SKM-1 (cell line): ENCODE measurements around the gene STARD10.
"Not testable (repeated sequence)": the region's sequence is repeated elsewhere in the genome, so short reads cannot be mapped to it uniquely, and the experiment has no call there.

Experiments used
- DNase-seq: peaks from one replicate; lab custom pipeline; 2025; ENCODE audit not compliant: unreplicated experiment; lab: John Stamatoyannopoulos, UW

STARD10 gene

DNA sequence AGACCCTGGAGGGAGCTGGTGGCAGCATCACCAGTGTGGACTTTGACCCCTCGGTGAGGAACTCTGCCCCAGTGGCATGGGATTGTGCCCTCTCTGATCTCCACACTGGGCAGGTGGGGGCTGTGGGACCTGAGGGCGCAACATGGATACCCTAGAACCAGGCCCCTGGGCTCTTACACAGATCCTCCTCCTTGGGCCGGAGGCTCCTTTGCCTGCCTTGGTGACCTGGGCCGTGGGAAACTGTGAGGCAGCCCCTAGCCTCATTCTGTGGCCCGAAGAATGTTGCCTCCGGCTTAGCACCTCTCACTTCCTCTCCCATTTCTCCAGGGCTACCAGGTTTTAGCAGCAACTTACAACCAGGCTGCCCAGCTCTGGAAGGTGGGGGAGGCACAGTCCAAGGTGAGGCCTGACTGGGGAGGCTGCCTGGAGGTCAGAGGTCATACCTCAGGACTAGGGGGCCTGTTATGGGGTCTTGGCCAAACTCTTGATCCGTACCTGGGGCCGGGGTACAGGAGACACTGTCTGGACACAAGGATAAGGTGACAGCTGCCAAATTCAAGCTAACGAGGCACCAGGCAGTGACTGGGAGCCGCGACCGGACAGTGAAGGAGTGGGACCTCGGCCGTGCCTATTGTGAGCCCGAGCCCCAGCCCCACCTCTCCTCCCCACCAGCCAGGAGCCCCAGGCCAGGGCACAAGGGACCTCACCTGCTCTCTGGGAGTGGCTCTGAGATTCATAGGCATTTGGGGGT, 32.5 kb upstream of the STARD10 start:
- no peak for DNase-seq

DNA sequence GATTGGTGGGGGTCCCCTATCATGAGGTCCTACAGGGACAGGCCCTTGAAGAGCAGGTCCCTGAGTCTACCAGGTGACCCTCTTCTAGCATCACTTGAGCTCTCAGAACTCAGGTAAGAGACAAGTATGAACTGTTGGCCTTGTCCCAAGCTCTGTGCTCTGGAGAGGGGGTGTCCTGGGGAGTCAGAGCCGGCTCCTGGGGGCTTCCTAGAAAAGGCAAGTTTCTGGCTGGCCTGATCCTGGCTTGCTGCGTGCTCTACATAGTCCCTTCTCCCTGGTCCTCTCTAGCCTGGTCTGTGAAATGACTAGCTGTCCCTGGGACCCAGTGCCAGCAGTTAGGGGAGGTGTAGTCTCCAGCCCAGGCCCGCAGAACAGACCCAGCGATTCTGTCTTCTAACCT, 31.8 kb upstream of the STARD10 start:
- DNase-seq, result no peak

- DNase-seq, result no peak
Observed at GRCh38 chr11:72824811-72825505, 31.1 kb upstream of the STARD10 start.

- no peak for DNase-seq
Observed at GRCh38 chr11:72824020-72824419, 30.2 kb upstream of the STARD10 start.

DNA sequence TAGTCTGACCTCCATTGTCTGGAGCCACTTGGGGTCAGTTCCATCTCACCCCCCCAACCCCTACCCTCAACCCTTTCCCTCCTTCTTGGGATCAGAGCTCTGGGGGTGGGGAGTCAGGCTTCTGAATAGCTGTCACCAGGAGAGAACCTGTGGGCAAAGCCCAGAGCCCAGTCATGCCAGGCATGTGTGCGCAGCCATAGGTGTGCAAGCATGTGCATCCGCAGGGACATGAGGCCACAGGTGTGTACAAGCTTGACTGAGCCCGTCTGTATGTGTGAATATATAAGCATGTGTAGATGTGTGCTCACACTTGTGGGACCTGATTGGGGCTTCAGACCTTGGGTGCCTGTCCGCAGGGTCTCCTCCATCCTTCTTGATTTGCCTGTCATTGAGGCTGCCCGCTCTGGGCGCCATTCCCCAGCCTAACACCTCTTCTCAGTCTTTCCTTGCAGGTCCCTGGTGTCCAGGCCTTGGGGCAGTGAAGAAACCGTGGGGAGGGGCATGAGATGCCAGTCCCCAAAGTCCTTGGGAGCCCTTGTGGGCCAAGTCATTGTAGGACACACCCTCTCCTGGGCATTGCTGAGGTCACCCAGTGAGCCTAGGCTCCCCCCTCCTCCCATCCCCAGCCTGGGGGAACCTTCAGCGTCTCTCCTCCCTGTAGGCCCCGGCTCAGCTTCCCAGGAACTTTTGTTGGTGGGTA, 29.4 kb upstream of the STARD10 start:
- no peak for DNase-seq

DNA sequence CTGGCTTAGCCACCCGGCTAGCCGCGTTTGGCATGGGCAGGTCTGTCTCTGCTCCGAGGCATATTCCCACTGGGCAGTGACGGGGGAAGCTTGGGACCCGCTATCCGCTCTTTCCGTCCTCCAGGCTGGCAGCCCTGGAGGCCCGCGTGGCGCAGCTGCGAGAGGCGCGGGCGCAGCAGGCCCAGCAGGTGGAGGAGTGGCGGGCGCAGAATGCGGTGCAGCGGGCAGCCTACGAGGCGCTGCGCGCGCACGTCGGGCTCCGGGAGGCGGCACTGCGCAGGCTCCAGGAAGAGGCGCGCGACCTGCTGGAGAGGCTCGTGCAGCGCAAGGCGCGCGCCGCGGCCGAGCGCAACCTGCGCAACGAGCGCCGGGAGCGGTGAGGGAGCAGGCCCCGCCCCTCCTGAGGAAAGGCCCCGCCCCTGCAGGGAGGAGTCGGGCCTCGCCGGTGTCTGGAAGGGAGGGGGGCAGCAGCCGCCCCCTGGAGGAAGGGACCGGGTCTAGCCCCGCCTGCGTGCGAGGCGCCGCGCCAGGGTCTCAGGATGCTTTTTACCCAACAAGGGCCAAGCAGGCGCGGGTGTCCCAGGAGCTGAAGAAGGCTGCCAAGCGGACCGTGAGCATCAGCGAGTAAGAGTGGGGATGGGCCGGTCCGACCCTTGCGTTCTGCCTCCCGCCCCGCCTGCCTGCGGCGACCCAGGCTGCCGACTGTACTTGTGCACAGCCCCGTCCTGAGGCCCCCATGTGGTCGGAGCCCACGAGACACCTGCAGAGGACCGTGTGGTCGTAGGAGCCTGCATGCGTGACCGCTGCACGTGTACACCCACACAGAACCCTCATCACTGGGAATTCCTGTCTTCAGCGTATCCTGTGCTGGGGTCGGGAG, 28.3 kb upstream of the STARD10 start:
- no peak for DNase-seq

DNA sequence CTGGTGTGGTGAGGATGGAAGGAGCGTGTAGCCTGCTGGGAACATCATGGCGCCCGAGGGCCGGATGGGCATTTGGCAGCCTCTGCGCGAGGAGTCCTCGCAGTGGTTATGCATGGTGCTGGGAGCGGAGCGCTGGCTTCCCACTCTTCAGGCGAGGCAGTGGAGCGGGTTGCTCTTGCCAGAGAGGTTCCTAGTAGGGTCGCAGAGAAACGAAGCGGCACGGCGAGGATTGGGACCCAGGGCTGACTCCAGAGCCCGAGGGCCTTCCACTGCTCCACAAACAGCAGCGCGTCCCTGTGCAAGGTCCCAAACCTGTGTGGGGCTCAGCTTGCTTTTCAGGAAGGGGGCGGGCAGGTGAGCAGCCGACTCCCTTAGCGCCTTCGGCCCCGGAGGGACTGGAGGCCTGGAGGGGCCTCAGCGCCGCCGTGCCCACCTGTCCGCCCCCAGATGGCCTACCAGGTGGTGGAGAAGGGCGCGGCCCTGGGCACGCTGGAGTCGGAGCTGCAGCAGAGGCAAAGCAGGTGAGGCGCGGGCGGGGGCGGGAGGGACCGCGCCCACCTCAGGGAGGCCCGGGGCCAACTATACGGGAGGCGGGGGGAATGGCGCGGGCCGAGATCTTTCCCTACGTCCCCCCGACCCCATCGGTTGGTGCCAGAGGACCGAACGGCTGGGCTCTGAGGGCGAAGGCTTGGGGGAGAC, 27.5 kb upstream of the STARD10 start:
- no peak for DNase-seq

- no peak for DNase-seq
Observed at GRCh38 chr11:72820439-72821139, 26.7 kb upstream of the STARD10 start.

DNA sequence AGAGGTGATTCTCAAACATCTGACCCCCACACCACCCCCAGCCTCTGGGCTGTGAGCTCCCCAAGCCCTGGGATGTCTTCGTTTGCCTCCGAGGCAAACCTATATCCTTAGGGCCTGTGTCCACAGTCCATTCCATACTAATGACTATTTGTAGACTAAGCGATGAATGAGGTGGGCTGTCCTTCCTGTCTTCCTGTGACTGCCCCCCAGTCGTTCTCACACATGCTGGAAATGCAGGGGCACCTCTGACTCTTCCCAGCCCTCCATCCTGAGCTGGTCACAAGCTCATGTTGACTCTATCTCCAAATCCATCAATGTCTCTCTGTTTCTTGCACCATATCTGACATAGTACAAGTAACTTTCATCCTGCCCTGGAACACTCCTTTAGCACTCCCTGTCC, 25.1 kb upstream of the STARD10 start:
- DNase-seq, result no peak

DNA sequence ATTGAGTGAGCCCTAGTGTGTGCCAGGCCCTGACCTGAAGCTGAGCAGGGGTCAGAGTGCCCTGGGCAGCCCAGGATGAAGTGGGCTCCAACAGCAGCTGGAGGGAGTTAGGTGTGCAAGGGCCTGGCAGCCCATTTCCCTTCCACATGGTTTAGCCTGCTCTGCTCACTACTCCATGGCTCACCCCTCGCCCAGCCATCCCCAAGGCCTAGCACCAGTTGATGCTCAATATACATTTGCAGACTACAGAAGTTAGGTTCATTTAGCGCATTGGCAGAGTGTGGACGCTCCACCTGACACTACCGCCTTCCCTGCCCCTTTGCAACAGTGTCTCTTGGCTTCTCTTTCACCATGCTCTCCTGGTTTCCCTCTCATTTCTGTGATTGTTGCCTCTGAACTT, 24.1 kb upstream of the STARD10 start:
- no peak for DNase-seq

- DNase-seq, result no peak
Observed at GRCh38 chr11:72816404-72816990, 22.6 kb upstream of the STARD10 start.

DNA sequence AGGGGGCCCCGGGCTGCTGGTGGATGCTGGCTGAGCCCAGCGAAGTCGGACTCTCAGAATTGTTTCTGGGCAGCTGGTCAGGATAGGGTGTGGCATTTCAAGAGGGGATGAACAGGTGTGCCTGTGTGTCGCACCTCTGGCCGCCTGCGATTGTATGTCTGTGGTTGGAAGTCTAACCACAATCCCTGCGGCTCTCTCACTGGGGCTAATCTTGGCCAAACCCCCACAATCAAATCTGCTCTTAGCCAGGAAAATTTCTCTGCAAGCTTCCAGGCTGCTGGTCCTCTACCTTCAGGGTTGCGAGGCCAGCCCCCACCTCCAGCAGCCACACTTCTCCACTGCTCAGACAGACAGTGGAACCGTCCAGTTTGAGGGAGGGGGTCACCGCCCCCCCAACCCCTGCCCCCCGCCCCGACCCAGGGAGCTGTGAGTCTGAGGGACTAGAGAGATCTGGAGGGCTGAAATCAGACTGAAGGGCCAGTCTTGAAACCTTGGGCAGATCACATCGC, 21.3 kb upstream of the STARD10 start:
- no peak for DNase-seq

GRCh38 chr11:72814286-72815109, 20.7 kb upstream of the STARD10 start, which contains the start of gene ATG16L2:
Gene ATG16L2 (plus strand): TSS chr11:72814411. CDS start chr11:72814446, 35 bp downstream.
- peak; percentile 84 for DNase-seq

DNA sequence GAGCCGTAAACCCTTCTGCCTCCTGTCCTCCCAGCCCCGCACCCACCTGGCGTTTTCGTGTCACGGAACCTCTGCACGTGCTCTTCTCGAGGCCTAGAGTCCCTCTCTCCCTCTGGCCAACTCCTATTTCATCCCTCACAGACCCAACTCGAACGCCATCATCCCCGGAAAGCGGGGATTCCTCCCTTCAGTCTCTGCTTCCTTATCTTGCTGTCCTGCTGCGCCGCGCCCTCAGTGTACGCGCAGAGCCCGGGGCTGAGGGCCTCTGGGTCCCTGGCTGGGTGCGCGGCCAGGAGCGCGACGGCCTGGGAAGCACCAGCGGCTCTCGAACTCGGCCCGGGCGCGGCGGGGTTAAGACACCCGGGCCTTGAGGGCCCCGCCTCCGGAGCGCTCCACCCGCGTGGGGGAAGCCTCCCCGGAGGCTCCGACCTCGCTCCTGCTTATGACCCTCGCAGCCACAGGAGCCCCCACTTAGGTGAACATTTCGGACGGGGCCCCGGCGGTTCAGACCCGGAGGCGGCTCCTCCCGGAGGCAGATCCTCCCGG, 20.0 kb upstream of the STARD10 start:
- peak; percentile 84 for DNase-seq

- DNase-seq, result peak; percentile 63
Observed at GRCh38 chr11:72812967-72813739, 19.3 kb upstream of the STARD10 start.

DNA sequence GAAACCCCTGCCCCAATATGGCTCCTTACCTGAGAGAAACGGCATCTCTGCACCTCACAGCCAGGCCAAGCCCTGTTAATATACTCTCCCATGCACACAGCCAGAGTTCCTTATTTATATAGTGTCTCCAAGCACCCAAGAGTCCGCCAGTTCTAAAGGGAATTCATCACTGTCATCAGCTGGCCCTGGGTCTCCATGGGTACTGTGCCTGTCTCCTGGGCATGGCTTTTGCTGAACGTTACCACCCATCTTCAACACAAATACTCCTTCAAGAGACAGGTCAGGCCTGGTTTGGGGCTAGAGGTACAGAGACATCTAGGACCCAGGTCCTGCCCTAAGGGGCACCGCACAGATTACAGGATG, 18.7 kb upstream of the STARD10 start:
- no peak for DNase-seq

DNA sequence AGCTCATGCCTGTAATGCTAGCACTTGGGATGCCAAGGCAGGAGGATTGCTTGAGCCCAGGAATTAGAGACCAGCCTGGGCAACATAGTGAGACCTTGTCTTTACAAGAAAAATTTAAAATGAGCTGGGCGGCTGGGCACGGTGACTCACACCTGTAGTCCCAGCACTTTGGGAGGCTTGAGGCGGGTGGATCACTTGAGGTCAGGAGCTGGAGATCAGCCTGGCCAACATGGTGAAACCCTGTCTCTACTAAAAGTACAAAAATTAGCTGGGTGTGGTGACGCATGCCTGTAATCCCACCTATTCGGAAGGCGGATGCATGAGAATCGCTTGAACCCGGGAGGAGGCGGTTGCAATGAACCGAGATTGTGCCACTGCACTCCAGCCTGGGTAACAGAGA, 17.8 kb upstream of the STARD10 start:
- not testable (repeated sequence) for DNase-seq
